Measurements from ENCODE around the gene SLC50A1. TPM values are rescaled to one million over a fixed set of nuclear protein-coding genes. Genes with fewer than 3 reads are reported as not detected.
A peak's percentile ranks its signal among the peaks of the same experiment; 100 is the strongest.
"Not testable (repeated sequence)": the region's sequence is repeated elsewhere in the genome, so short reads cannot be mapped to it uniquely, and the experiment has no call there.

The SLC50A1 gene
- total RNA-seq, 1 experiment from 2014 or later = 39.0 TPM

GRCh38 chr1:155117610-155118009 is 18.0 kb upstream of the SLC50A1 start:
- no peak for ATAC-seq
- no peak for DNase-seq (ENCODE audit: low spot score)
- Mint-ChIP-seq H3K27ac (no peak overlapping the region), H3K9me3 (no peaks in the 10 kb centered on the region), H3K36me3 (no peaks in the 10 kb centered on the region), H3K4me1 (no peaks in the 10 kb centered on the region), H3K4me3 (no peak overlapping the region), H3K27me3 (ENCODE audit: low read depth) (peaks cover 36% of the 10 kb centered on the region)
- ChIA-PET POLR2A (no interaction called here), CTCF (interaction anchor here (0.6 to 3.9 kb wide), 7 partner anchors 11 to 1999 kb away, joined by 3 to 40 read pairs (median 5); partner anchors contain the start of gene KRTCAP2)
- TF ChIP-seq HMGA2 (CRISPR knock-in tag; IDR thresholded peaks at IDR 0.05) = peak; percentile 14; the same call in 1 of the 2 replicates
- TF ChIP-seq IRF2 (CRISPR knock-in tag; IDR thresholded peaks at IDR 0.05; ENCODE audit: borderline replicate concordance, low read depth) = no peak
- TF ChIP-seq ARID4B (CRISPR knock-in tag; IDR thresholded peaks at IDR 0.05; ENCODE audit: borderline replicate concordance) = no peak
- no peak for TF ChIP-seq USF2 (CRISPR knock-in tag; IDR thresholded peaks at IDR 0.05)

- not testable (repeated sequence) for H3K36me3 Mint-ChIP-seq, H3K27ac Mint-ChIP-seq
- CTCF ChIA-PET = interaction anchor here (1.0 to 3.9 kb wide), 6 partner anchors 11 to 132 kb away, joined by 3 to 40 read pairs (median 5); partner anchors contain the start of gene KRTCAP2
These were observed 17.6 kb upstream of the SLC50A1 start for GRCh38 chr1:155118090-155118489.

GRCh38 chr1:155120253-155120652 is 15.4 kb upstream of the SLC50A1 start:
- ATAC-seq = no peak
- ChIA-PET POLR2A (interaction anchor here (0.9 kb wide), 1 partner anchor 26 kb away, joined by 3 read pairs; no protein-coding TSS in a partner anchor), CTCF (interaction anchor here (1.0 to 12.9 kb wide), 6 partner anchors 30 to 103 kb away, joined by 3 to 152 read pairs (median 4); no protein-coding TSS in a partner anchor)
- Mint-ChIP-seq H3K27me3 (ENCODE audit: low read depth) (peaks cover 54% of the 10 kb centered on the region), H3K4me1 (peaks cover 13% of the 10 kb centered on the region), H3K36me3 (no peaks in the 10 kb centered on the region), H3K27ac (no peak overlapping the region), H3K4me3 (no peak overlapping the region), H3K9me3 (no peaks in the 10 kb centered on the region)
- TF ChIP-seq ZSCAN18 (CRISPR knock-in tag; IDR thresholded peaks at IDR 0.05) (no peak), SMAD3 (CRISPR knock-in tag; IDR thresholded peaks at IDR 0.05; ENCODE audit: borderline replicate concordance) (no peak), ZNF416 (CRISPR knock-in tag; IDR thresholded peaks at IDR 0.05) (no peak), TP53 (CRISPR knock-in tag; IDR thresholded peaks at IDR 0.05) (no peak), ELF4 (CRISPR knock-in tag; IDR thresholded peaks at IDR 0.05; ENCODE audit: low read depth) (no peak), OVOL2 (CRISPR knock-in tag; IDR thresholded peaks at IDR 0.05; ENCODE audit: borderline replicate concordance) (no peak)
- DNase-seq (ENCODE audit: low spot score) = no peak

More at GRCh38 chr1:155118090-155118489, 17.6 kb upstream of the SLC50A1 start:
- H3K9me3 Mint-ChIP-seq; POLR2A ChIA-PET; DNase-seq (ENCODE audit: low spot score); H3K4me3 Mint-ChIP-seq; ATAC-seq; H3K4me1 Mint-ChIP-seq: not testable (repeated sequence)
- peaks cover 36% of the 10 kb centered on the region for H3K27me3 Mint-ChIP-seq (ENCODE audit: low read depth)

GRCh38 chr1:155121249-155121648 is 14.4 kb upstream of the SLC50A1 start:
- H3K36me3 Mint-ChIP-seq = no peaks in the 10 kb centered on the region
- TF ChIP-seq ZBTB43 (CRISPR knock-in tag; IDR thresholded peaks at IDR 0.05) (no peak), IRF2 (CRISPR knock-in tag; IDR thresholded peaks at IDR 0.05; ENCODE audit: borderline replicate concordance, low read depth) (no peak)
- no peak for DNase-seq (ENCODE audit: low spot score)
- peaks cover 64% of the 10 kb centered on the region for H3K27me3 Mint-ChIP-seq (ENCODE audit: low read depth)
- peaks cover 17% of the 10 kb centered on the region for H3K4me1 Mint-ChIP-seq
- no peak for ATAC-seq
- H3K27ac Mint-ChIP-seq = no peak overlapping the region
- ChIA-PET CTCF (interaction anchor here (1.0 to 12.9 kb wide), 6 partner anchors 15 to 52 kb away, joined by 3 to 152 read pairs (median 4); partner anchors contain the start of gene KRTCAP2), POLR2A (interaction anchor here (0.9 kb wide), 1 partner anchor 25 kb away, joined by 3 read pairs; no protein-coding TSS in a partner anchor)
- no peaks in the 10 kb centered on the region for H3K9me3 Mint-ChIP-seq
- no peak overlapping the region for H3K4me3 Mint-ChIP-seq

Data from WTC11 (cell line).